Endothelial cell of umbilical vein (primary cell): Measurements from ENCODE around the gene PFDN1. TPM values are rescaled to one million over a fixed set of nuclear protein-coding genes. Genes with fewer than 3 reads are reported as not detected.

Source experiments
- BruUV-seq: library from RNA; stranded (reverse); fragments of 400-500 nt; replicated peaks from 2 replicates; lab custom pipeline; 2021; lab: Mats Ljungman, UMichigan
- CTCF ChIA-PET: fragments of 300-600, 350-600 bp; sonication (Branson Sonifier 250); formaldehyde crosslinking; loops from one replicate; lab custom pipeline; 2021; ENCODE audit warnings: antibody characterized with exemption, inconsistent platforms; lab: Charles Lee
- POLR2A ChIA-PET: fragments of 300-600, 350-600 bp; sonication (Branson Sonifier 250); formaldehyde crosslinking; loops from one replicate; lab custom pipeline; 2021; ENCODE audit warnings: antibody characterized with exemption, inconsistent platforms; lab: Charles Lee
- DNase-seq: peaks from one replicate; pipeline ENCODE4 v3.0.0-alpha.2; 2011; ENCODE audit warnings: low read depth, low spot score
- FAIRE-seq: peaks from 2 replicates; lab custom pipeline; 2011; peaks lifted over from hg19 to GRCh38; lab: Jason Lieb, UNC
- H2AFZ ChIP-seq: 2 replicates; pipeline ENCODE4 v1.6.0; 2012; ENCODE audit warnings: low read depth, low read length, control low read depth, inconsistent platforms
- H3K27ac ChIP-seq: 2 replicates; pipeline ENCODE4 v1.5.1; 2011; ENCODE audit warnings: low read depth, mild to moderate bottlenecking, control low read depth, low read length, moderate library complexity; ENCODE audit not compliant: insufficient read depth
- H3K27me3 ChIP-seq, 2 experiments: 2 replicates each; pipeline versions ENCODE4 v1.6.0 to v1.6.1; 2011; ENCODE audit warnings: low read length in 2 of 2, mixed read lengths in 1 of 2; ENCODE audit not compliant: control insufficient read depth in 2 of 2, insufficient read depth in 2 of 2
- H3K36me3 ChIP-seq, 2 experiments: 2 replicates in 1 of 2; 3 replicates in 1 of 2; pipeline ENCODE4 v1.5.1; 2011; ENCODE audit warnings: low read length in 2 of 2, mild to moderate bottlenecking in 1 of 2, moderate library complexity in 1 of 2; ENCODE audit not compliant: control insufficient read depth in 2 of 2, insufficient read depth in 2 of 2; ENCODE audit errors: extremely low read depth in 1 of 2
- H3K4me1 ChIP-seq: 3 replicates; pipeline ENCODE4 v1.5.1; 2011; ENCODE audit warnings: mild to moderate bottlenecking, low read length; ENCODE audit not compliant: control insufficient read depth, insufficient read depth; ENCODE audit errors: extremely low read depth
- H3K4me2 ChIP-seq: 2 replicates; pipeline ENCODE4 v1.6.1; 2011; ENCODE audit warnings: low read length, control low read depth, mixed read lengths; ENCODE audit not compliant: insufficient read depth
- H3K4me3 ChIP-seq, 3 experiments: fragments of 200-600 bp in 1 of 3; sonication (generic), shearing (Covaris generic) in 1 of 3; replicated peaks in 1 of 3; 2 replicates each; pipeline ENCODE4 v1.5.1; 2011 to 2016; ENCODE audit warnings: control low read depth in 3 of 3, low read length in 3 of 3, mild to moderate bottlenecking in 2 of 3, inconsistent platforms in 1 of 3, low read depth in 1 of 3, moderate library complexity in 1 of 3; ENCODE audit not compliant: insufficient read depth in 1 of 3
- H3K79me2 ChIP-seq: 2 replicates; pipeline ENCODE4 v1.6.0; 2012; ENCODE audit warnings: low read length, inconsistent platforms; ENCODE audit not compliant: control insufficient read depth, insufficient read depth
- H3K9ac ChIP-seq: replicated peaks from 2 replicates; pipeline ENCODE3; 2011; ENCODE audit warnings: low read length, control low read depth; ENCODE audit not compliant: insufficient read depth; ENCODE audit errors: extremely low read depth
- H3K9me1 ChIP-seq: replicated peaks from 3 replicates; pipeline ENCODE4 v1.6.0; 2011; ENCODE audit warnings: mild to moderate bottlenecking, low read length; ENCODE audit not compliant: control insufficient read depth, insufficient read depth; ENCODE audit errors: extremely low read depth
- H3K9me3 ChIP-seq: replicated peaks from 2 replicates; pipeline ENCODE4 v1.5.1; 2012; ENCODE audit warnings: low read length, inconsistent platforms; ENCODE audit not compliant: control insufficient read depth, insufficient read depth
- H4K20me1 ChIP-seq: replicated peaks from 2 replicates; pipeline ENCODE3; 2011; ENCODE audit warnings: mild to moderate bottlenecking, low read length; ENCODE audit not compliant: control insufficient read depth, insufficient read depth; ENCODE audit errors: extremely low read depth
- CTCF ChIP-seq, 2 donors: IDR thresholded peaks; 1 replicate in 1 of 2; 2 replicates in 1 of 2; pipeline ENCODE4 v1.5.1; 2011; ENCODE audit warnings: low read length in 2 of 2, mild to moderate bottlenecking in 2 of 2, moderate library complexity in 2 of 2, control low read depth in 1 of 2, inconsistent platforms in 1 of 2, low read depth in 1 of 2; ENCODE audit not compliant: insufficient read depth in 1 of 2; ENCODE audit errors: extremely low read depth in 1 of 2
- EZH2 ChIP-seq: IDR thresholded peaks from 2 replicates; pipeline ENCODE4 v1.6.1; 2012; ENCODE audit warnings: borderline replicate concordance, low read depth, mild to moderate bottlenecking, moderate library complexity, low read length, inconsistent platforms; ENCODE audit not compliant: severe bottlenecking
- FOS ChIP-seq: IDR thresholded peaks from 2 replicates; pipeline ENCODE4 v1.6.1; 2011; ENCODE audit warnings: mild to moderate bottlenecking, low read length, moderate library complexity, borderline replicate concordance; ENCODE audit not compliant: insufficient read depth
- GATA2 ChIP-seq: IDR thresholded peaks from 2 replicates; pipeline ENCODE4 v1.7.0; 2011; ENCODE audit warnings: low read depth, mild to moderate bottlenecking, moderate library complexity, mixed read lengths, low read length; ENCODE audit not compliant: insufficient read length, insufficient read depth
- MAX ChIP-seq: IDR thresholded peaks from 2 replicates; pipeline ENCODE4 v1.6.1; 2011; ENCODE audit not compliant: insufficient read depth, insufficient read length
- MYC ChIP-seq: IDR thresholded peaks from one replicate; pipeline ENCODE4 v1.6.1; 2011; ENCODE audit warnings: mild to moderate bottlenecking, low read depth, low read length
- POLR2AphosphoS5 ChIP-seq: IDR thresholded peaks from 2 replicates; pipeline ENCODE4 v1.6.1; 2012; ENCODE audit warnings: low read depth, mild to moderate bottlenecking, control low read depth, low read length, moderate library complexity; ENCODE audit not compliant: insufficient read depth
- dilution Hi-C: fragments of 300-500 bp; cut with MboI; formaldehyde crosslinking; loops from one replicate; pipeline ENCODE4 v1.15.0; 2019; ENCODE audit warnings: low sequenced_read_pairs; ENCODE audit not compliant: extremely low pct_ligation_motif_present
- intact Hi-C: fragments of 100-400 bp; cut with micrococcal nuclease; formaldehyde crosslinking; loops from one replicate; pipeline ENCODE4 v1.10.0; 2022
- polyA plus RNA-seq, 4 experiments: library from polyadenylated mRNA; depleted of rRNA in 3 of 4; stranded (reverse) in 3 of 4; unstranded in 1 of 4; fragments of >200 nt; gene quantifications; 2 replicates each; pipeline versions ENCODE4 v1.2.1 to v1.2.3, GENCODE V29; 2011 to 2012; ENCODE audit warnings: missing spikeins in 1 of 4
- total RNA-seq: library from RNA; stranded (reverse); gene quantifications from 2 replicates; pipeline ENCODE4 v1.2.3, GENCODE V29; 2021

The PFDN1 gene
- total and polyA plus RNA-seq, 2 donors (not counting 3 experiments of a cell fraction or from before 2014, with no cell fraction given) = 107 to 158 TPM

- Histone ChIP-seq H4K20me1 (no peaks in the 10 kb centered on the region), H3K9ac (peak overlapping the region; percentile 40), H3K4me3 (no peak overlapping the region), H3K4me1 (peaks cover 44% of the 10 kb centered on the region), H3K4me2 (peak overlapping the region; percentile 8), H3K27ac (peak overlapping the region; percentile 57), H3K27me3 (no peaks in the 10 kb centered on the region), H3K9me1 (no peaks in the 10 kb centered on the region), H2AFZ (no peak overlapping the region), H3K9me3 (no peaks in the 10 kb centered on the region), H3K36me3 (no peaks in the 10 kb centered on the region), H3K79me2 (peaks cover 14% of the 10 kb centered on the region)
- no peak for FAIRE-seq
- peak; percentile 66 for DNase-seq
- BruUV-seq = no TSS peak
- CTCF ChIA-PET = interaction anchor here (0.9 to 17.3 kb wide), 28 partner anchors 8 to 481 kb away, joined by 3 to 1214 read pairs (median 8); partner anchors contain the start of genes HBEGF, PFDN1 and SLC4A9
- intact Hi-C loops = loop anchor here (2.0 to 10.0 kb wide), 2 partner anchors 47 to 389 kb away; partner anchors contain the start of genes CD14 and TMCO6
- TF ChIP-seq MAX (no peak), MYC (no peak), FOS (no peak), POLR2AphosphoS5 (peak; percentile 14)
- POLR2A ChIA-PET = interaction anchor here (0.9 to 7.3 kb wide), 6 partner anchors 16 to 100 kb away, joined by 3 to 112 read pairs (median 4); partner anchors contain the start of gene HBEGF
- dilution Hi-C loops = no loop called here
Observed at GRCh38 chr5:140245341-140245740, 57.6 kb downstream of the PFDN1 start.

GRCh38 chr5:140244525-140245025 is 58.3 kb downstream of the PFDN1 start:
- TF ChIP-seq CTCF (IDR thresholded peaks at IDR 0.05; ENCODE audit: extremely low read depth in 1 of 2, insufficient read depth in 1 of 2, low read depth in 1 of 2, low read length in 2 of 2) = peak; percentile 72 to 86
- no peak for TF ChIP-seq GATA2
- no peak for TF ChIP-seq EZH2
- TF ChIP-seq FOS = no peak
- TF ChIP-seq MYC = no peak
- CTCF ChIA-PET = interaction anchor here (0.7 to 17.3 kb wide), 41 partner anchors 9 to 482 kb away, joined by 3 to 1214 read pairs (median 8); partner anchors contain the start of genes HBEGF, IK, NDUFA2 and PFDN1
- intact Hi-C loops = loop anchor here (1.0 to 10.0 kb wide), 6 partner anchors 23 to 390 kb away; partner anchors contain the start of genes CD14, HBEGF and TMCO6
- Histone ChIP-seq H3K4me3 (no peak overlapping the region), H3K4me2 (peak overlapping the region; percentile 8), H3K79me2 (peaks cover 11% of the 10 kb centered on the region), H4K20me1 (no peaks in the 10 kb centered on the region), H3K9me1 (no peaks in the 10 kb centered on the region), H3K9ac (peak overlapping the region; percentile 45), H2AFZ (no peak overlapping the region), H3K27me3 (no peaks in the 10 kb centered on the region), H3K36me3 (no peaks in the 10 kb centered on the region), H3K4me1 (peaks cover 41% of the 10 kb centered on the region), H3K9me3 (no peaks in the 10 kb centered on the region), H3K27ac (peak overlapping the region; percentile 57)
- FAIRE-seq (peak; percentile 91), DNase-seq (peak; percentile 88)
- POLR2A ChIA-PET = interaction anchor here (0.7 to 7.3 kb wide), 9 partner anchors 15 to 101 kb away, joined by 3 to 112 read pairs (median 4); partner anchors contain the start of gene HBEGF
- no TSS peak for BruUV-seq
- dilution Hi-C loops = no loop called here
